HG02870 (cell line): ENCODE data around the gene LYRM4.

ENCODE experiments used
- ATAC-seq: cut with Tn5 transposase; IDR thresholded peaks from one replicate; pipeline ENCODE4 v1.9.1; 2021; ENCODE audit warnings: mild to moderate bottlenecking, moderate library complexity; ENCODE audit not compliant: unreplicated experiment

LYRM4 gene

DNA sequence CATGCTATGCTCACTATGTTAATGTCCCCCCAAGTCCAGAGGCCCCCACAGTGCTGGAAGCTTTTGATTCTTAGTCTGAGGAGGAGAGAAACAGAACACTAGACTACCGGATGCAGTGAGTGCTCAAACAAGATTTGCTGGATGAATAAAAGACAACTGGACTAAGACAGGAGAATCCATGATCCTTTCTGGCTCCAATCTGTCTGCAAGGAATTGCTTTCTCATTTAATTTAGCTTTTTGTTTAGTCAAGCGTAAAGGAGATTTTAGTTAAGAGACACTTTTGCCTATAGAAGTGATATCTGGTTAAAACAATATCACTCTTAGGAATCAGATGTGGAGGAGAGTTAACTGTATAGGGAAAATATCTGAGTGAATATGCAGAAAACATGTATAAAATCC lies 13.5 kb downstream of the LYRM4 start:
- no peak for ATAC-seq

GRCh38 chr6:5246141-5247097 lies 14.3 kb downstream of the LYRM4 start:
- no peak for ATAC-seq

GRCh38 chr6:5243069-5243468 lies 17.7 kb downstream of the LYRM4 start:
- no peak for ATAC-seq

- no peak for ATAC-seq
These were observed 19.5 kb downstream of the LYRM4 start for GRCh38 chr6:5241252-5241651.

DNA sequence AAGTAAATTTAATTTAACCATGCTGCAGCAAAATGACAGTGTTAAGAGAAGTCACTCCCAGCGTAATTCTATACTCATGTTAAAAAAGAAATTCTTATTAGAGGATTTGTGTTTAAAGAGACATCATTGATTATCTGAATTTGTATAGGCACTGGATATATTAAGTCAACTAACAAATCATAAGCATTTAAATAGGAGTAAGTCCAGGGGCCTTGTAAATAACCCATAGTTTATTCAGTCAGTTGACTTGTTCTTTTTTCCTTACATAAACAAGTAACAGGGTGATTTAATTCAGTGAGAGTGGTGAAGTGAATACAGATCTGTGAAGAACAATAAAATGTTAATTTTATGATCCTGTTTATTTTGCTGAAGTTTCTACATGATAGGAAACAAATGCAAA lies 22.4 kb downstream of the LYRM4 start:
- ATAC-seq, result no peak

DNA sequence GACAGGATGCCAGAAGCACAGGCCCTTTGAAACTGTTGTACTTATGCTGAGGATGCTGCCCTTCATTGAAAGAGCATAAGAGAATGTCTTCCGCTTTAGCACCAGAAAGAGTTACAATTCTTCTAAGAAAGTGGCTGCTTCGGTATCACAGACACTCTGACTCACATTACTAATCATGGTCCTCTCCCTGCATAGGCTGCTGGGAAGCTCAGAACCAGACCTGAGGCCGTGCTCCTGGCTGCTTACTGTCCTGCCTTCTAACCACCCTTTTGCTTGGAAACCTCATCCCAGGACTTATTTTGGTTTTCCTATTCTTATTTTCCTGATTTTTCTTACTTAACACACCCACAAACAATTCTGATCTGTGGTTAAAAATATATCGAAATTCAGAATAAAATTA lies 22.9 kb downstream of the LYRM4 start:
- ATAC-seq, result no peak

DNA sequence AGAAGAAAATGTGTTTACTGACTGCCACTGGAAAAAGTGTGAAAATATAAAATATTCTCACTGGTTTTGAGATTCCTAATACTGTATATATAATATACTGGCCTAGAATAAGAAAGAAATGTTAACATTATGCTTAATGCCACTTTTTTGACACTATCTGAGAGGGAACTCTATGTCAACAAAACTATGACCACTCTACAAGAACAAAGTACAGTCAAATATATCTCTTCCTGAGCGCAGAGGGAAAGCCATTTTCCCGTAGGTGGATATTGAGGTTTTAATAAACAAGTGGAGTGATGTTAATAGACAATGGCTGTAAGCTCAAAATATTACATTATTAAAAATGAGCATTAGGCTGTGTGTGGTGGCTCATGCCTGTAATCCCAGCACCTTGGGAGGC lies 24.9 kb downstream of the LYRM4 start:
- ATAC-seq, result no peak

DNA sequence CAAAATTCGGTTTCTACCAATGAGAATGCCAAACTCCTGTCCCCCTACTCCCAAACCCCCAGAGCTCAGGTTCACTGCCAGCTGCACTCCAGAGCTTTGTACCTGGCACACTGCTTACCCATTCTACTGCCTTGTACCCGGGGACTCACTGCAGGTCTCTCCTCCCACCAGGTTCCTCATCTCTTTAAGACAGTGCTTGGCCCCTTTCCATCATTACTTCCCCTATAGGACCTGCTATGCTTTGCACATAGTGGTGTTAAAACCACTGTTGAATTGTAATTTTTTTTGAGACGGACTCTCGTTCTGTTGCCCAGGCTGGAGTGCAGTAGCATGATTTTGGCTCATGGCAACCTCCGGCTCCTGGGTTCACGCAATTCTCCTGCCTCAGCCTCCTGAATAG lies 25.9 kb downstream of the LYRM4 start:
- no peak for ATAC-seq

GRCh38 chr6:5231289-5231688 lies 29.5 kb downstream of the LYRM4 start:
- no peak for ATAC-seq

DNA sequence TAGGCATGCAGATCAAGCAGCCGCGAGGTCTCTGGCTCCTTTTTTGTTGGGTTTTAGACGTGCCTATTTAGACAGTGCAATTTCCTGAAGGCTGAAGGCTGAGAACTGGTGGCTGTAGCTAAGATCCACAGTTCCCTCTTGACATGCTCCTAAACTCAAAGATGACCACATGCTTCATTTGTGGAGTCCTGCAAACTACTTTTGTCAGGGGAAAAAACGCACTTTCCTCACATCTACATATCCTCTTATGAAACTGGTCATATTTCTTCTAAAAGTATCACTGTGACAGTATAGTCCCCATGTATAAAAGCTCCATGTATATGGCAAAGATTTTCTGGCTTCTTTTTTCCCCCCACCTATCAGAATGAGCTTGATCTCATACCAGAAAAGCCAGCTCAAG lies 30.7 kb downstream of the LYRM4 start:
- ATAC-seq, result no peak

GRCh38 chr6:5229356-5229755 lies 31.4 kb downstream of the LYRM4 start:
- ATAC-seq, result no peak

GRCh38 chr6:5223309-5223708 lies 37.4 kb downstream of the LYRM4 start:
- ATAC-seq, result no peak

- ATAC-seq, result no peak
These were observed 40.3 kb downstream of the LYRM4 start for GRCh38 chr6:5220443-5220842.

- no peak for ATAC-seq
These were observed 41.6 kb downstream of the LYRM4 start for GRCh38 chr6:5219011-5219691.

DNA sequence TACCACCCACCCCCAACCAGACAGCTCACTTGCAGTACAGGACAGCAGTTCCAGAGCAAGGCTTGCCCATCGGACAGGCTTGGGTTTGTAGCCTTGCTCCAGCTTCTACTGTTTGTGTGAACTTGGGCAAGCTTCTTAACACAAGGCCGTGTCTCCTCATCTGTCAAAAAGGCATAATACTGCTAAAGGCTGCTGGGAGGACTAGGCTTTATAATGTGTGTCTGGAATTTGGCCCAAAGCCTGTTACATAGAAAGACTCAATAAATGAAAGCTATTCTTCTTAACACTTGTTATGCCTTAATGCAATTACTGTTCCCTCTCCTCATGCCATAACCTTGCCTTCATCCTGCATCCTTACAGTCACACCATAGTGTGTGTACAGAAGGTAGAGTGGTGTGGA lies 43.4 kb downstream of the LYRM4 start:
- no peak for ATAC-seq

DNA sequence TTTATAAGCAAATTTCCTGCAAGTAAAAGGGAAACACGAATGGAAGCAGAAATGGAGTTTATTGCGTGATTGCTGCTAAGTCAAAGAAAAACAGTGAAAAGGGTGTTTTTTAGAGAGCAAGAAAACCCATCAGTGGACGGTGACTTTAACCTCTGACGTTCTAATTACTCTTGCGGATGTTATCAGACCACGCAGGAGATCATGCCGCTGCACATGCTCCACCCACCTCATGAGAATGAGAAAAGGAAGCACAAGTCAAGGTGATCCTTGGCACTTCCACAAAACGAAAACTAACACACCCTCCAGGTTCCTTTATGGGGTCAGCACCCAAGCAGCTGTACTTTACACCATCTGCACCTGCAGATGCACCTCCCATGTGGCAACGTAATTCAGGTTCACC lies 45.0 kb downstream of the LYRM4 start:
- ATAC-seq, result no peak

GRCh38 chr6:5215159-5215558 lies 45.6 kb downstream of the LYRM4 start:
- ATAC-seq, result no peak

DNA sequence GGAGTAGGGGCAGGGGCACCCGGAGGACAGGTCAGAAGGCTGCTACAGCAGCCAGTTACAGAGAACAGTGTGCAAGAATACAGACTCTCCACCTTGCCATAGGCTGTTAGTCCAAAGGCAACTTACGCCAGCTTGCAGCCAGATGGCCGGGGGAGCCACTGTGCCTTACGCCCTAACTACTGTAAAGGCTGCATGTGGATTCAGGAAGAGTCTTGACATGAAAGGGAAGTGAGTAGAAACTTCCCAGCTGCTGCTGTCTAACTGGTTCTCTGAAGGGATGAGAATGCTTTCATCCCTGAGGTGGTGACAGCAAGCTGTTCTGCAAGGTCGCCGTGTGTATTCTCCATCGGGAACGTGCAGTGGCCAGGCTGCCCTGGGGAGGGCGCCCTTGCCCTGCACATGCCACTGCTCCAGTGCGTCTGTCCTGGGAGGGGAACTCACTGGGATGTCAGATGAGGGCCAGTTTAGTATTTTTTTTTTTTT lies 46.1 kb downstream of the LYRM4 start:
- ATAC-seq, result no peak

DNA sequence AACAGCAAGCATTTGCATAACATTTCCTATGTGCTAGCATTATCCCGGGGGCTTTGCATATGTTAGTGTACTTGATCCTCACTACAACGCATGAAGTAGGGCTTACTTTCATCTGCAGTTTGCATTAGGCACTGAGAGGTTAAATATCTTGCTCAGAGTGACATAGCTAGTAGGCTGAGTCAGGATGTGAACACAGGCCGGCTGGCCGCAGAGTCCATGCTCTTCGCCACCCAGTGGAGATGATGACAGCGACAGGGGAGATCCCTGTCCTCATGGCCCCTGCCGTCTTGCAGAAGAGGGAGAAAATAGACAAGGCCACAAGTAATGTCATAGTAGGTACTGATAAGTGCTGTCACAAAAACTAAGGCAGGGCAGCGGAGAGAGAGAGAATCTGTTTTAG lies 46.9 kb downstream of the LYRM4 start:
- no peak for ATAC-seq

DNA sequence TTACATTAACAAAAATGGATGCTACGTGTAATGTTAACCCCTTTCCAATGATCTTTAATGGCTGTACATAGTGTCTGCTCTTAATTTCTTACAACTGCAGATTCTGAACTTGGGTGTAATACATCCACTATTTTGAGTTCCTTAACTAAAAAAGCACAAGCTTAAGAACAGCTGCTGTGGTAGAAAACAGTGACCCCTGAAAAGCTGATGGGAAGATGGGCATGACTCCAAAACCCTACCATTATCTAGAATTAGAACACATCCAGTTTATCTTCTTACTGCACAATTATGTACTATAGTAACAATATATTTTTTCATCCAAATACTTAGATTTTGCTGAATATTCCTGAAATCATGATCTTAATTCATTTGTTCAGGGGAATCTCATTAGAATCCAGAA lies 49.3 kb downstream of the LYRM4 start:
- ATAC-seq, result no peak

DNA sequence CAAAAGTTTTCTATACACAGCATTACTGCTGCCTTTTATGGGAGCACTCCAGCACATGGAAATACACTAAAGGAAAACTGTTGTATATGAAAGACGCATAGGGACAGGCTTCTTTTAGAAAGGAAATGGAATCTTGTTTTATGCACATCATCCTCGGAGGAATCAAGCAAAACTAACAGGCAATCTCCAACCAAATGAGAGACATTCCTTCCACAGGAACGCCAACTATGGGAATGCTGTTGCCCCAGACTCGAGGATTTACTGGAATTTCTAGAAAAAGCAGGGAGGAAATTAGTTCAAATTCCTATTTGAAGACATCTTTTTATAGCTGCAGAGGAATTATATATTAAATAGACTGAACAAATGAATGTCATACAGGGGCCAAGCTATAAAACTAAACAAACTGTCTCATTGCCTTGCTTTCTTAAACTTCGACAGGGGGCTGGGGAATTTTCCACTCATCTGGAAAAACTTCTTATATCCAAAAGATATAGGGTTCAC lies 52.2 kb downstream of the LYRM4 start:
- ATAC-seq, result no peak

- peak; percentile 44 for ATAC-seq
These were observed 52.7 kb downstream of the LYRM4 start for GRCh38 chr6:5208057-5208456.
